Measurements from ENCODE around the gene GAPDH. TPM values are rescaled to one million over a fixed set of nuclear protein-coding genes. Genes with fewer than 3 reads are reported as not detected.
"Not testable (repeated sequence)": the region's sequence is repeated elsewhere in the genome, so short reads cannot be mapped to it uniquely, and the experiment has no call there.

The GAPDH gene
- 1,000 to 10,000 TPM; 1,939 to 3,624 (median 2,830) TPM for total RNA-seq

GRCh38 chr12:6533923-6534694, at the start of gene GAPDH:
Gene GAPDH (plus strand): TSS chr12:6534517. CDS start chr12:6534833, 316 bp downstream.
- DNase-seq, result peak; percentile 87 to 96 (median 95)
- peaks cover 0 to 56% (median 0%) of the 10 kb centered on the region in 3 donors for H3K36me3 ChIP-seq
- peak; percentile 98 to 99 for TF ChIP-seq POLR2A (IDR thresholded peaks at IDR 0.05)
- peak in 1 of 6 experiments; percentile 16 for TF ChIP-seq CTCF (IDR thresholded peaks at IDR 0.05)
- H3K9me3 ChIP-seq, result no peaks in the 10 kb centered on the region
- H3K27me3 ChIP-seq, result no peaks in the 10 kb centered on the region
- H3K4me3 ChIP-seq, result peak within 1 kb of the TSS; percentile 67 to 96 (median 80)
- peaks cover 4 to 61% (median 25%) of the 10 kb centered on the region in 4 donors for H3K4me1 ChIP-seq
- peak within 1 kb of the TSS; percentile 97 to 98 (median 98) for H3K27ac ChIP-seq

- no peak for TF ChIP-seq POLR2A (IDR thresholded peaks at IDR 0.05)
- no peak for TF ChIP-seq CTCF (IDR thresholded peaks at IDR 0.05)
- H3K9me3 ChIP-seq, result no peaks in the 10 kb centered on the region
Measured at GRCh38 chr12:6488240-6488639, 46.1 kb upstream of the GAPDH start.

GRCh38 chr12:6489449-6489848, 44.9 kb upstream of the GAPDH start:
- peaks cover 0 to 7% (median 0%) of the 10 kb centered on the region in 3 donors for H3K36me3 ChIP-seq

More at GRCh38 chr12:6488240-6488639, 46.1 kb upstream of the GAPDH start:
- no peak overlapping the region for H3K4me3 ChIP-seq
- peaks cover 0 to 7% (median 0%) of the 10 kb centered on the region in 3 donors for H3K36me3 ChIP-seq
- peaks cover 0 to 6% (median 2%) of the 10 kb centered on the region in 4 donors for H3K4me1 ChIP-seq
- no peak for DNase-seq
- no peaks in the 10 kb centered on the region for H3K27me3 ChIP-seq
- no peak overlapping the region for H3K27ac ChIP-seq

GRCh38 chr12:6490673-6491072, 43.6 kb upstream of the GAPDH start:
- DNase-seq, H3K27ac ChIP-seq, H3K27me3 ChIP-seq, H3K4me3 ChIP-seq, H3K9me3 ChIP-seq, H3K36me3 ChIP-seq: not testable (repeated sequence)
- H3K4me1 ChIP-seq, result peaks cover 0 to 17% (median 6%) of the 10 kb centered on the region in 4 donors

More at GRCh38 chr12:6489449-6489848, 44.9 kb upstream of the GAPDH start:
- H3K4me1 ChIP-seq, result peaks cover 0 to 6% (median 4%) of the 10 kb centered on the region in 4 donors
- H3K4me3 ChIP-seq, result no peak overlapping the region
- H3K27me3 ChIP-seq, result no peaks in the 10 kb centered on the region
- TF ChIP-seq POLR2A (IDR thresholded peaks at IDR 0.05) (no peak), CTCF (IDR thresholded peaks at IDR 0.05) (no peak)
- DNase-seq, result no peak
- no peaks in the 10 kb centered on the region for H3K9me3 ChIP-seq
- H3K27ac ChIP-seq, result no peak overlapping the region

- TF ChIP-seq CTCF (IDR thresholded peaks at IDR 0.05), result no peak
- TF ChIP-seq POLR2A (IDR thresholded peaks at IDR 0.05), result peak; percentile 70 to 82
- Histone ChIP-seq H3K27ac (peak within 1 kb of the TSS; percentile 94 to 97 (median 95)), H3K4me1 (peaks cover 0 to 18% (median 6%) of the 10 kb centered on the region in 4 donors), H3K9me3 (no peaks in the 10 kb centered on the region), H3K36me3 (peaks cover 0 to 18% (median 0%) of the 10 kb centered on the region in 3 donors), H3K4me3 (peak within 1 kb of the TSS; percentile 73 to 85 (median 80)), H3K27me3 (no peaks in the 10 kb centered on the region)
- peak; percentile 98 to 99 (median 98) for DNase-seq
Measured at GRCh38 chr12:6492838-6493496, 41.4 kb upstream of the GAPDH start, which contains the start of gene MRPL51. Gene MRPL51 (minus strand): TSS chr12:6493262. CDS start chr12:6493136, 126 bp downstream.

All from Peyer's patch (tissue), 4 donors.